Ishikawa (cell line): ENCODE results near the gene ZGPAT.

Source experiments
- CEBPB ChIP-seq: IDR thresholded peaks from 2 replicates; pipeline ENCODE4 v1.6.1; 2012
- CREB1 ChIP-seq: IDR thresholded peaks from 2 replicates; pipeline ENCODE4 v1.6.1; 2012; ENCODE audit warnings: low read depth
- FOXM1 ChIP-seq: IDR thresholded peaks from 2 replicates; pipeline ENCODE4 v1.6.1; 2012; ENCODE audit warnings: low read depth, borderline replicate concordance
- MAX ChIP-seq: IDR thresholded peaks from 2 replicates; pipeline ENCODE4 v1.6.1; 2012
- RAD21 ChIP-seq: IDR thresholded peaks from 2 replicates; pipeline ENCODE4 v1.6.1; 2012; ENCODE audit warnings: low read depth
- TAF1 ChIP-seq: IDR thresholded peaks from 2 replicates; pipeline ENCODE4 v1.6.1; 2012; ENCODE audit warnings: low read depth, mild to moderate bottlenecking
- YY1 ChIP-seq: IDR thresholded peaks from 2 replicates; pipeline ENCODE4 v1.6.1; 2012; ENCODE audit warnings: low read depth

GRCh38 chr20:63689046-63690002, 18.5 kb upstream of the ZGPAT start:
- no peak for TF ChIP-seq FOXM1
- TF ChIP-seq TAF1, result no peak
- no peak for TF ChIP-seq RAD21
- no peak for TF ChIP-seq CEBPB
- no peak for TF ChIP-seq MAX
- TF ChIP-seq CREB1, result no peak
- TF ChIP-seq YY1, result no peak
